ENCODE data around the gene PCMTD2.

The PCMTD2 gene

GRCh38 chr20:64216036-64216435 is 39.5 kb upstream of the PCMTD2 start:
- Histone ChIP-seq H3K9me3 (ENCODE audit: control insufficient read depth in 2 of 2, low read length in 2 of 2) (no peaks in the 10 kb centered on the region), H3K4me1 (ENCODE audit: control insufficient read depth, insufficient read depth, low read length) (peaks cover 40% of the 10 kb centered on the region), H3K27me3 (ENCODE audit: control insufficient read depth in 1 of 2, insufficient read depth in 2 of 2, low read length in 2 of 2) (no peaks in the 10 kb centered on the region), H3K4me3 (ENCODE audit: low read length in 2 of 2) (no peak overlapping the region), H3K36me3 (ENCODE audit: control insufficient read depth in 2 of 2, insufficient read depth in 2 of 2, low read length in 2 of 2) (no peaks in the 10 kb centered on the region), H3K27ac (ENCODE audit: low read length) (no peak overlapping the region), H3K9ac (ENCODE audit: low read length in 2 of 2) (no peak overlapping the region)

- Histone ChIP-seq H3K9ac (ENCODE audit: low read length in 2 of 2) (no peak overlapping the region), H3K4me1 (ENCODE audit: control insufficient read depth, insufficient read depth, low read length) (peaks cover 40% of the 10 kb centered on the region), H3K27ac (ENCODE audit: low read length) (no peak overlapping the region), H3K4me3 (ENCODE audit: low read length in 2 of 2) (no peak overlapping the region), H3K36me3 (ENCODE audit: control insufficient read depth in 2 of 2, insufficient read depth in 2 of 2, low read length in 2 of 2) (no peaks in the 10 kb centered on the region), H3K9me3 (ENCODE audit: control insufficient read depth in 2 of 2, low read length in 2 of 2) (no peaks in the 10 kb centered on the region), H3K27me3 (ENCODE audit: control insufficient read depth in 1 of 2, insufficient read depth in 2 of 2, low read length in 2 of 2) (peaks cover 0 to 2% of the 10 kb centered on the region in 2 donors)
These were observed 38.6 kb upstream of the PCMTD2 start for GRCh38 chr20:64216910-64217309.

- Histone ChIP-seq H3K9ac (ENCODE audit: low read length in 2 of 2) (no peak overlapping the region), H3K27ac (ENCODE audit: low read length) (no peak overlapping the region), H3K9me3 (ENCODE audit: control insufficient read depth in 2 of 2, low read length in 2 of 2) (no peaks in the 10 kb centered on the region), H3K4me1 (ENCODE audit: control insufficient read depth, insufficient read depth, low read length) (peaks cover 34% of the 10 kb centered on the region), H3K4me3 (ENCODE audit: low read length in 2 of 2) (no peak overlapping the region), H3K36me3 (ENCODE audit: control insufficient read depth in 2 of 2, insufficient read depth in 2 of 2, low read length in 2 of 2) (no peaks in the 10 kb centered on the region), H3K27me3 (ENCODE audit: control insufficient read depth in 1 of 2, insufficient read depth in 2 of 2, low read length in 2 of 2) (peaks cover 2 to 5% of the 10 kb centered on the region in 2 donors)
These were observed 37.9 kb upstream of the PCMTD2 start for GRCh38 chr20:64217539-64218221.

GRCh38 chr20:64219202-64219601 is 36.3 kb upstream of the PCMTD2 start:
- H3K36me3 ChIP-seq (ENCODE audit: control insufficient read depth in 2 of 2, insufficient read depth in 2 of 2, low read length in 2 of 2): no peaks in the 10 kb centered on the region
- H3K4me3 ChIP-seq (ENCODE audit: low read length in 2 of 2): no peak overlapping the region
- peaks cover 2 to 9% of the 10 kb centered on the region in 2 donors for H3K27me3 ChIP-seq (ENCODE audit: control insufficient read depth in 1 of 2, insufficient read depth in 2 of 2, low read length in 2 of 2)
- no peaks in the 10 kb centered on the region for H3K9me3 ChIP-seq (ENCODE audit: control insufficient read depth in 2 of 2, low read length in 2 of 2)
- H3K4me1 ChIP-seq (ENCODE audit: control insufficient read depth, insufficient read depth, low read length): peaks cover 28% of the 10 kb centered on the region
- no peak overlapping the region for H3K27ac ChIP-seq (ENCODE audit: low read length)
- H3K9ac ChIP-seq (ENCODE audit: low read length in 2 of 2): no peak overlapping the region

- H3K27me3 ChIP-seq (ENCODE audit: control insufficient read depth in 1 of 2, insufficient read depth in 2 of 2, low read length in 2 of 2): peaks cover 7 to 11% of the 10 kb centered on the region in 2 donors
- no peak overlapping the region for H3K4me3 ChIP-seq (ENCODE audit: low read length in 2 of 2)
- H3K4me1 ChIP-seq (ENCODE audit: control insufficient read depth, insufficient read depth, low read length): peaks cover 27% of the 10 kb centered on the region
- H3K9ac ChIP-seq (ENCODE audit: low read length in 2 of 2): no peak overlapping the region
- H3K36me3 ChIP-seq (ENCODE audit: control insufficient read depth in 2 of 2, insufficient read depth in 2 of 2, low read length in 2 of 2): no peaks in the 10 kb centered on the region
- no peaks in the 10 kb centered on the region for H3K9me3 ChIP-seq (ENCODE audit: control insufficient read depth in 2 of 2, low read length in 2 of 2)
- H3K27ac ChIP-seq (ENCODE audit: low read length): no peak overlapping the region
These were observed 35.8 kb upstream of the PCMTD2 start for GRCh38 chr20:64219730-64220129.

- H3K4me1 ChIP-seq (ENCODE audit: control insufficient read depth, insufficient read depth, low read length): peaks cover 22% of the 10 kb centered on the region
- no peak overlapping the region for H3K4me3 ChIP-seq (ENCODE audit: low read length in 2 of 2)
- no peaks in the 10 kb centered on the region for H3K36me3 ChIP-seq (ENCODE audit: control insufficient read depth in 2 of 2, insufficient read depth in 2 of 2, low read length in 2 of 2)
- peaks cover 7 to 13% of the 10 kb centered on the region in 2 donors for H3K27me3 ChIP-seq (ENCODE audit: control insufficient read depth in 1 of 2, insufficient read depth in 2 of 2, low read length in 2 of 2)
- no peak overlapping the region for H3K27ac ChIP-seq (ENCODE audit: low read length)
- H3K9ac ChIP-seq (ENCODE audit: low read length in 2 of 2): no peak overlapping the region
- H3K9me3 ChIP-seq (ENCODE audit: control insufficient read depth in 2 of 2, low read length in 2 of 2): no peaks in the 10 kb centered on the region
These were observed 35.1 kb upstream of the PCMTD2 start for GRCh38 chr20:64220420-64220819.

GRCh38 chr20:64220891-64221527 is 34.5 kb upstream of the PCMTD2 start:
- Histone ChIP-seq H3K4me3 (ENCODE audit: low read length in 2 of 2) (no peak overlapping the region), H3K4me1 (ENCODE audit: control insufficient read depth, insufficient read depth, low read length) (peaks cover 22% of the 10 kb centered on the region), H3K27ac (ENCODE audit: low read length) (no peak overlapping the region), H3K9ac (ENCODE audit: low read length in 2 of 2) (no peak overlapping the region), H3K9me3 (ENCODE audit: control insufficient read depth in 2 of 2, low read length in 2 of 2) (no peaks in the 10 kb centered on the region), H3K27me3 (ENCODE audit: control insufficient read depth in 1 of 2, insufficient read depth in 2 of 2, low read length in 2 of 2) (peaks cover 7 to 13% of the 10 kb centered on the region in 2 donors), H3K36me3 (ENCODE audit: control insufficient read depth in 2 of 2, insufficient read depth in 2 of 2, low read length in 2 of 2) (no peaks in the 10 kb centered on the region)

- Histone ChIP-seq H3K36me3 (ENCODE audit: control insufficient read depth in 2 of 2, insufficient read depth in 2 of 2, low read length in 2 of 2) (no peaks in the 10 kb centered on the region), H3K27ac (ENCODE audit: low read length) (no peak overlapping the region), H3K4me3 (ENCODE audit: low read length in 2 of 2) (no peak overlapping the region), H3K9me3 (ENCODE audit: control insufficient read depth in 2 of 2, low read length in 2 of 2) (no peaks in the 10 kb centered on the region), H3K4me1 (ENCODE audit: control insufficient read depth, insufficient read depth, low read length) (peaks cover 14% of the 10 kb centered on the region), H3K9ac (ENCODE audit: low read length in 2 of 2) (no peak overlapping the region), H3K27me3 (ENCODE audit: control insufficient read depth in 1 of 2, insufficient read depth in 2 of 2, low read length in 2 of 2) (peaks cover 7 to 13% of the 10 kb centered on the region in 2 donors)
These were observed 33.2 kb upstream of the PCMTD2 start for GRCh38 chr20:64222291-64222735.

GRCh38 chr20:64222851-64223525 is 32.6 kb upstream of the PCMTD2 start:
- H3K9ac ChIP-seq (ENCODE audit: low read length in 2 of 2): no peak overlapping the region
- peaks cover 7 to 13% of the 10 kb centered on the region in 2 donors for H3K27me3 ChIP-seq (ENCODE audit: control insufficient read depth in 1 of 2, insufficient read depth in 2 of 2, low read length in 2 of 2)
- H3K9me3 ChIP-seq (ENCODE audit: control insufficient read depth in 2 of 2, low read length in 2 of 2): no peaks in the 10 kb centered on the region
- H3K36me3 ChIP-seq (ENCODE audit: control insufficient read depth in 2 of 2, insufficient read depth in 2 of 2, low read length in 2 of 2): no peaks in the 10 kb centered on the region
- H3K4me3 ChIP-seq (ENCODE audit: low read length in 2 of 2): no peak overlapping the region
- no peak overlapping the region for H3K27ac ChIP-seq (ENCODE audit: low read length)
- peaks cover 14% of the 10 kb centered on the region for H3K4me1 ChIP-seq (ENCODE audit: control insufficient read depth, insufficient read depth, low read length)

- H3K4me3 ChIP-seq (ENCODE audit: low read length in 2 of 2): no peak overlapping the region
- peaks cover 13% of the 10 kb centered on the region in 2 donors for H3K27me3 ChIP-seq (ENCODE audit: control insufficient read depth in 1 of 2, insufficient read depth in 2 of 2, low read length in 2 of 2)
- H3K27ac ChIP-seq (ENCODE audit: low read length): no peak overlapping the region
- H3K4me1 ChIP-seq (ENCODE audit: control insufficient read depth, insufficient read depth, low read length): peaks cover 14% of the 10 kb centered on the region
- H3K9ac ChIP-seq (ENCODE audit: low read length in 2 of 2): no peak overlapping the region
- H3K9me3 ChIP-seq (ENCODE audit: control insufficient read depth in 2 of 2, low read length in 2 of 2): no peaks in the 10 kb centered on the region
- H3K36me3 ChIP-seq (ENCODE audit: control insufficient read depth in 2 of 2, insufficient read depth in 2 of 2, low read length in 2 of 2): no peaks in the 10 kb centered on the region
These were observed 32.0 kb upstream of the PCMTD2 start for GRCh38 chr20:64223526-64224067.
